Activated CD8-positive, alpha-beta T cell treated with anti-CD3 and anti-CD28 coated beads, Interleukin-2, amount 10 ng/mL, durations not matched to agents 7 days and 5 days (primary cell): ENCODE measurements around the gene KLHL13. TPM values are rescaled to one million over a fixed set of nuclear protein-coding genes. Genes with fewer than 3 reads are reported as not detected.
"Not testable (repeated sequence)": the region's sequence is repeated elsewhere in the genome, so short reads cannot be mapped to it uniquely, and the experiment has no call there.

Experiments used
- ATAC-seq: fragments of 150-1000 bp; cut with Tn5 transposase; one replicate; pipeline ENCODE4 v1.10.0; 2021; ENCODE audit warnings: moderate library complexity
- CTCF ChIA-PET: fragments of 350-600 bp; sonication (Branson Sonifier 250); formaldehyde crosslinking; loops from one replicate; lab custom pipeline; 2021; ENCODE audit warnings: antibody characterized with exemption; lab: Charles Lee
- POLR2A ChIA-PET: fragments of 350-600 bp; sonication (Branson Sonifier 250); formaldehyde crosslinking; loops from one replicate; lab custom pipeline; 2021; ENCODE audit warnings: antibody characterized with exemption; lab: Charles Lee
- DNase-seq: peaks from one replicate; pipeline ENCODE4 v3.0.0-alpha.2; 2020
- H3K27ac Mint-ChIP-seq: one replicate; pipeline ENCODE4 v1.8.0; 2021; ENCODE audit warnings: mild to moderate bottlenecking, mixed read lengths
- H3K27me3 Mint-ChIP-seq: one replicate; pipeline ENCODE4 v1.8.0; 2021; ENCODE audit warnings: low read depth, mixed read lengths
- H3K36me3 Mint-ChIP-seq: one replicate; pipeline ENCODE4 v1.8.0; 2021; ENCODE audit warnings: low read depth, mixed read lengths
- H3K4me1 Mint-ChIP-seq: one replicate; pipeline ENCODE4 v1.8.0; 2021; ENCODE audit warnings: low read depth, mixed read lengths
- H3K4me3 Mint-ChIP-seq: one replicate; pipeline ENCODE4 v1.8.0; 2021; ENCODE audit warnings: mild to moderate bottlenecking, mixed read lengths
- H3K9me3 Mint-ChIP-seq: one replicate; pipeline ENCODE4 v1.8.0; 2022; ENCODE audit warnings: mixed read lengths; ENCODE audit not compliant: insufficient read depth
- total RNA-seq, 2 experiments: library from RNA; stranded (reverse); gene quantifications; one replicate each; pipeline ENCODE4 v1.2.3, GENCODE V29; 2021

The KLHL13 gene
- total RNA-seq, 2 experiments from 2014 or later = 0.08 TPM; not detected in 1

- ATAC-seq (no peak), DNase-seq (no peak)
- no peak overlapping the region for H3K27ac Mint-ChIP-seq
- H3K9me3 Mint-ChIP-seq = no peaks in the 10 kb centered on the region
- no peaks in the 10 kb centered on the region for H3K4me1 Mint-ChIP-seq
- H3K27me3 Mint-ChIP-seq = no peaks in the 10 kb centered on the region
- CTCF ChIA-PET = no interaction called here
- H3K36me3 Mint-ChIP-seq = no peaks in the 10 kb centered on the region
- POLR2A ChIA-PET = no interaction called here
- no peak overlapping the region for H3K4me3 Mint-ChIP-seq
These were observed 93.9 kb downstream of the KLHL13 start for GRCh38 chrX:118022753-118023152.

DNA sequence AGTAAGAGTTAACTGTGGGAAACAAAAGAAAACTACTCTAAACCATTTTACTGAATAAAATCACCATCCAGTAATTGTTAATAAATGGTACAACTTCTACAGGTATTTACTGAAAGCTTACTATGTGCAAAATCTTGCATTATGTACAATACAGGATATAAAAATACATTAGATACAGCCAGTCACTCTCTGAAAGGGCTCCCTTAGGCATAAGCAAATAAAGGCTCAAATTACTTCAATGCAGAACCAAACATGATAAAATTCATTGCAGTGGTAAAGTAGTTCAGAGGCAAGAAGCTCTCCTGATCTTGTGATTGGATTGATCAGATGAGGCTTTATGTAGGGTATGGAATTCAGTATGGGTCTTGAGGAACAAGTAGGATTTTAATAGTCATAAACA lies 100.2 kb downstream of the KLHL13 start:
- Mint-ChIP-seq H3K4me1 (no peaks in the 10 kb centered on the region), H3K9me3 (no peaks in the 10 kb centered on the region), H3K4me3 (no peak overlapping the region), H3K27me3 (no peaks in the 10 kb centered on the region), H3K27ac (no peak overlapping the region), H3K36me3 (no peaks in the 10 kb centered on the region)
- POLR2A ChIA-PET = no interaction called here
- CTCF ChIA-PET = no interaction called here
- DNase-seq (no peak), ATAC-seq (no peak)

- H3K27ac Mint-ChIP-seq, DNase-seq, H3K36me3 Mint-ChIP-seq, H3K4me1 Mint-ChIP-seq, CTCF ChIA-PET, H3K9me3 Mint-ChIP-seq, H3K4me3 Mint-ChIP-seq, POLR2A ChIA-PET, H3K27me3 Mint-ChIP-seq, ATAC-seq: not testable (repeated sequence)
These were observed 114.2 kb downstream of the KLHL13 start for GRCh38 chrX:118002417-118002816.

DNA sequence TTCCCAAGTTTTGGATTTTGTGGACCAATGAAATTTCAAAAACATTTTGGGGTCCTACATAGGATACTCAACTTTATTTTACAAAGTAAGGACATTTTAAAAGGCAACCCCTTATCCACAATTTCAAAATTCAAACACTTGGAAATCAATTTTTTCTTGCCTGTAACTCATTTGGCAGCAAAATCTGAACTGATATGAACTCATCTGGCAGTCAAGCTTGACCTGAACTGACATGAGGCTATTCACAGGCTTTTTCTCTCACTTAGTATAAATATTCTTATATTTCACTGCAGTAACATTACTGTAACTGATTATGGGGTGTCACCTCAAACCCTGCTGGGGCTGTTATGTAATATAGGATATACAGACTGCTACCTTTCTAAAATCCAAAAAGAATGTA lies 116.1 kb downstream of the KLHL13 start:
- DNase-seq (no peak), ATAC-seq (no peak)
- CTCF ChIA-PET = no interaction called here
- Mint-ChIP-seq H3K36me3 (no peaks in the 10 kb centered on the region), H3K9me3 (no peaks in the 10 kb centered on the region), H3K4me3 (no peak overlapping the region), H3K4me1 (no peaks in the 10 kb centered on the region), H3K27me3 (no peaks in the 10 kb centered on the region), H3K27ac (no peak overlapping the region)
- POLR2A ChIA-PET = no interaction called here

DNA sequence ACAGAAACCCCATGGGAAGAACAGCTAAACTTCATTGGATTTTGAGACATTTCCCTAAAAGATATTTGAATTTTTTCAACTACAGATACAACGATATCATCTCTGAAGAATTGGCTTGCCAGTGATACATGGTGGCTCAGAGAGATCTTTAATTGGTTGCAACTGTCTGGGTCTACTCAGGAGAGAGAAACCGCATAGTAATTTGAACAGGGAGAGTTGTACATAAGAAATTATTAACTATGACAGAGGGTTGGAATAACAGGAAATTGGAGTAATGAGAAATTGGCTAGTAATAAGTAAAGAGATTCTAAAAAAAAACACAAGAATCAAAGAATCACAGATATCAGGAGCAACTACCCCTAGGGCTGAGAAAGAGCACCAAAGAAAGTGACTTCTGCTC lies 118.4 kb downstream of the KLHL13 start:
- Mint-ChIP-seq H3K36me3 (no peaks in the 10 kb centered on the region), H3K9me3 (no peaks in the 10 kb centered on the region), H3K4me1 (no peaks in the 10 kb centered on the region), H3K27me3 (no peaks in the 10 kb centered on the region), H3K27ac (no peak overlapping the region), H3K4me3 (no peak overlapping the region)
- ATAC-seq (no peak), DNase-seq (no peak)
- POLR2A ChIA-PET = no interaction called here
- CTCF ChIA-PET = no interaction called here

DNA sequence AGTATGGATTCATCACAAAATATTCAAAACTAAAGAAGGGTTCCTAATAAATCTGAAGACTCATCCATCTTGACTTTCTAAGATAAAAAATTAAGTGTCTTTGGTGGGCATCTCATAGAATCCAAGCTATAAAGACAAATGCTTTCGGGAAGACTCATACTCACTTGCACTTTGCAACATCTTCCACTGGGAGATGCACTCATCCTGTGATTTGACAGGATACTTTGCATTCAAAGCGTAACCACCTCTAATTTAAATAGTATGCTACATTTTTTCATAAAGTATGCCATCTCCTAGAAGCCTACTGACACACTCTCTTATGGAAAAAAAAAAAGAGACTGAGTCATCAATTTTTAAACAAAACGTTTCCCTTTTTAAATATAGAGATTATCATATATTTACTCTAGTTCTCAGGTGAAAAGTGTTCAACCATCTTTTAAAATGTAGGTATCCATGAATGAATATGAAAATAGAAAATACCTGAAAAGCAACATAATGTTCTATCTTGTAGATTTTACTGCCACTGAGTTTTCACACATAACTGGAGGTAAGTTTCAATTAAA lies 119.6 kb downstream of the KLHL13 start:
- ChIA-PET POLR2A (no interaction called here), CTCF (no interaction called here)
- ATAC-seq = no peak
- Mint-ChIP-seq H3K4me3 (no peak overlapping the region), H3K36me3 (no peaks in the 10 kb centered on the region), H3K27ac (no peak overlapping the region), H3K27me3 (no peaks in the 10 kb centered on the region), H3K4me1 (no peaks in the 10 kb centered on the region), H3K9me3 (no peaks in the 10 kb centered on the region)
- no peak for DNase-seq

GRCh38 chrX:117996408-117996807 lies 120.2 kb downstream of the KLHL13 start:
- no peaks in the 10 kb centered on the region for H3K27me3 Mint-ChIP-seq
- no peak overlapping the region for H3K27ac Mint-ChIP-seq
- no peaks in the 10 kb centered on the region for H3K36me3 Mint-ChIP-seq
- H3K4me1 Mint-ChIP-seq = no peaks in the 10 kb centered on the region
- no peak for ATAC-seq
- ChIA-PET CTCF (no interaction called here), POLR2A (no interaction called here)
- no peak for DNase-seq
- H3K4me3 Mint-ChIP-seq = no peak overlapping the region
- H3K9me3 Mint-ChIP-seq = no peaks in the 10 kb centered on the region

DNA sequence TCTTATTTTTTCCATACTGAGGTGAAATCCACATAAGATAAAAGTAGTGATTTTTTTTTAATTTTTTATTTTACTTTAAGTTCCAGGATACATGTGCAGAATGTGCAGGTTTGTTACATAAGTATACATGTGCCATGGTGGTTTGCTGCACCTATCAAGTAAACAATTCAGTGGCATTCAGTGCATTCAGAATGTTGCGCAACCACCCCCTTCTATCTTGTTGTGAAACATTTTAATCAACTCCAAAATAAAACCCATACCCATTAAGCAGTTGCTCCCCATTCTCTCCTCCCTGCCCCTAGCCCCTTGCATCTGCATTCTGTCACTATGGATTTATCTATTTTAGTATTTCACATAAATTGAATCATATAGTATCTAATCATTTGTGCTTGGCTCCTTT lies 121.2 kb downstream of the KLHL13 start:
- no peak overlapping the region for H3K27ac Mint-ChIP-seq
- H3K36me3 Mint-ChIP-seq = no peaks in the 10 kb centered on the region
- ATAC-seq (no peak), DNase-seq (no peak)
- no peak overlapping the region for H3K4me3 Mint-ChIP-seq
- ChIA-PET POLR2A (no interaction called here), CTCF (no interaction called here)
- H3K4me1 Mint-ChIP-seq = no peaks in the 10 kb centered on the region
- no peaks in the 10 kb centered on the region for H3K9me3 Mint-ChIP-seq
- no peaks in the 10 kb centered on the region for H3K27me3 Mint-ChIP-seq

DNA sequence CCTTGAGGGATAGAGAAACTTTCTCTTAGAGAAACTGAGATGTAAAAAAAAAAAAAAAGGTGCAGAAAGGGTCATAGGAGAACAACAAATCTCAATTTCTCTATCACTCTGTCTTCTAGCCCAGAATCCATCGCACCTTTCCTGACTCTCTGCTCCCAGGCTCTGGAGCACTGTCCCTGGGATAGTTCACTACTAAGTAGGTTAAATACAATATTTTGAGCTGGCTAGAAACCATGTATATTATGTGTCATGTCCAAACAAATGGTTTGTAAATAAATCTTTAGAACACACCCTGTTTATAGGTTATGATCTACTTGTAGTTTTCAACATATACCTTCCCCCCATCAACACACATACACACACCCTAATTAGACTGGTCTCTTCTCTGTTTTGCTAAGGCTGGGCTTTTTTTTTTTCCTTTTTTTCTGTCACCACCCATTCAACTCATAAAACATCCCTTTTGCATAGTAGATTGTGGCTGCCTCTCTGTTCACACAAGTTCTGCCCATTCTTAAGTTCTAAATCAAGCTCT lies 124.4 kb downstream of the KLHL13 start:
- H3K4me3 Mint-ChIP-seq = no peak overlapping the region
- POLR2A ChIA-PET = no interaction called here
- ATAC-seq (no peak), DNase-seq (no peak)
- CTCF ChIA-PET = no interaction called here
- no peaks in the 10 kb centered on the region for H3K27me3 Mint-ChIP-seq
- no peaks in the 10 kb centered on the region for H3K4me1 Mint-ChIP-seq
- no peaks in the 10 kb centered on the region for H3K36me3 Mint-ChIP-seq
- H3K9me3 Mint-ChIP-seq = no peaks in the 10 kb centered on the region
- H3K27ac Mint-ChIP-seq = no peak overlapping the region

DNA sequence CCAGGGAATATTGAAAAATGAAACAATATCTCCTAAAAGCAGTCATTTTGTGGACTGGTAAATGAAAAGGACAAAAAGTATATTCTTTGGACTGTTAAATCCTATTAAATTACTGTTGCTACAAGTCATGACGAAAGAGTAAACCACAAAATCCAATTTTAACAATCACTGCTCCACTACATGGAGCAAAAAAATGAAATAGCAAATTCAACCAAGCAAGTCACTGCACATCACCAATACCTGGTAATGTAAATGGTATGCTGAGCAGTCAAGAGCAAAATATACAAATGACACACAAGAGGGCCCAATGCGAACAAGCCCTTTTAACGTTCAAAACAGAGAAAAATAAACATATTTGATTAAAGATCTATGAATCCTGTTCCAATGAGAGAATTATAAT lies 126.2 kb downstream of the KLHL13 start:
- Mint-ChIP-seq H3K27ac (no peak overlapping the region), H3K9me3 (no peaks in the 10 kb centered on the region), H3K36me3 (no peaks in the 10 kb centered on the region), H3K4me3 (no peak overlapping the region), H3K27me3 (no peaks in the 10 kb centered on the region), H3K4me1 (no peaks in the 10 kb centered on the region)
- DNase-seq (no peak), ATAC-seq (no peak)
- CTCF ChIA-PET = no interaction called here
- POLR2A ChIA-PET = no interaction called here

DNA sequence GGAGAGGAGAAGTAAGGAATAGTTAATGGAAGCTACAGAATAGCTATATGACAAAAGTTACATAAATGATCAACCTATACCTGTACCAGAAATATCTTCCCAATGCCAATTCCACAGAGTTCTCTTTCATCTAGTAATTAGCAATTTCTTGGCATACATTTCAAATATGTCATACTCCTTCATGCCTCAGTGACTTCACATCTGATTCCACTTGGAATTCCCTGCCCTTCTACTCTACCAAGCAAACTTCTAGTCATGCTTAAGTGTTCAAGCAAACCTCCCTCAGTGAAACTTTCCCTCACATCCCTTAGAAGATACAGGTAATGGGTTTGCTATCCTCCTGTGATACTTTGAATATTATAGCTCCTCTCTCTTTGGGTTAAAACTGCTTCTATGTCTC lies 127.1 kb downstream of the KLHL13 start:
- no peaks in the 10 kb centered on the region for H3K4me1 Mint-ChIP-seq
- H3K36me3 Mint-ChIP-seq = no peaks in the 10 kb centered on the region
- ATAC-seq = no peak
- H3K9me3 Mint-ChIP-seq = no peaks in the 10 kb centered on the region
- DNase-seq = no peak
- CTCF ChIA-PET = no interaction called here
- no peak overlapping the region for H3K4me3 Mint-ChIP-seq
- POLR2A ChIA-PET = no interaction called here
- H3K27ac Mint-ChIP-seq = no peak overlapping the region
- no peaks in the 10 kb centered on the region for H3K27me3 Mint-ChIP-seq

GRCh38 chrX:117987373-117987772 lies 129.2 kb downstream of the KLHL13 start:
- ChIA-PET POLR2A (no interaction called here), CTCF (no interaction called here)
- Mint-ChIP-seq H3K36me3 (no peaks in the 10 kb centered on the region), H3K4me1 (no peaks in the 10 kb centered on the region), H3K27me3 (no peaks in the 10 kb centered on the region), H3K4me3 (no peak overlapping the region), H3K9me3 (no peaks in the 10 kb centered on the region), H3K27ac (no peak overlapping the region)
- ATAC-seq (no peak), DNase-seq (no peak)

DNA sequence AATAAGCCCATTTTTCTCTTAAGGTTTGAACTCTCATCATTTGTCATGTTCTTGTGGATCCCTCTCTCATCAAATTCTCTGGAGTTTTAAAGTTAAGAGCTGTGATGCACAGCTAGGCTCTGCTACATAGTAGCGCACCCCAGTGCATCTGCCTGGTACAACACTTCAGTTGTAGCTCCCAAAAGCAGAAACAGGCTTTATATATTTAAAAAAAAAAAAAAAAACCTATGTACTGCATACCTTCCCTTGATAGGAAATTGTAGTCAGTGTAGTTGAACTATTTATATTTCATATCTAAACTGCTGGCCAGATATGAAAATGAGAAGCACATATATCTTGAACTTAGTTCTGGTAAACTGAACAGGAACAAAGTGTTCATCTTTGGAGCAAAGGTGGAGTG lies 131.4 kb downstream of the KLHL13 start:
- CTCF ChIA-PET = no interaction called here
- POLR2A ChIA-PET = no interaction called here
- H3K36me3 Mint-ChIP-seq = no peaks in the 10 kb centered on the region
- no peak overlapping the region for H3K27ac Mint-ChIP-seq
- ATAC-seq = no peak
- H3K4me1 Mint-ChIP-seq = no peaks in the 10 kb centered on the region
- no peak overlapping the region for H3K4me3 Mint-ChIP-seq
- H3K9me3 Mint-ChIP-seq = no peaks in the 10 kb centered on the region
- DNase-seq = no peak
- no peaks in the 10 kb centered on the region for H3K27me3 Mint-ChIP-seq
